Lower lobe of right lung (tissue), 2 donors: ENCODE data around the gene EIF2B1. TPM values are rescaled to one million over a fixed set of nuclear protein-coding genes. Genes with fewer than 3 reads are reported as not detected.

ENCODE experiments used
- ATAC-seq, 2 donors: fragments of 200-7000 bp; cut with Tn5 transposase; one replicate each; pipeline ENCODE4 v1.9.1; 2020 to 2022; ENCODE audit warnings: mild to moderate bottlenecking in 2 of 2, moderate library complexity in 2 of 2
- DNase-seq: peaks from one replicate; pipeline ENCODE4 v3.0.0-alpha.2; 2020
- H3K27ac ChIP-seq: fragments of 200-600 bp; one replicate; pipeline ENCODE4 v1.8.0; 2022
- H3K27me3 ChIP-seq: fragments of 200-600 bp; one replicate; pipeline ENCODE4 v1.8.0; 2022; ENCODE audit warnings: low read depth
- H3K36me3 ChIP-seq: fragments of 200-600 bp; one replicate; pipeline ENCODE4 v1.8.0; 2022; ENCODE audit warnings: mild to moderate bottlenecking
- H3K4me1 ChIP-seq: fragments of 200-600 bp; one replicate; pipeline ENCODE4 v1.8.0; 2022
- H3K4me3 ChIP-seq: fragments of 200-600 bp; one replicate; pipeline ENCODE4 v1.8.0; 2022; ENCODE audit warnings: mild to moderate bottlenecking
- H3K9me3 ChIP-seq: fragments of 200-600 bp; one replicate; pipeline ENCODE4 v1.8.0; 2022
- intact Hi-C: fragments of 100-400 bp; cut with DNase I; formaldehyde crosslinking; loops from one replicate; pipeline ENCODE4 v1.11.0; 2022
- total RNA-seq: library from RNA; stranded (reverse); fragmentation: NEBNext Ultra II Directional; extraction: Animal tissue kit (Norgen Biotek cat#: 25700); gene quantifications from one replicate; pipeline ENCODE4 v1.2.1, GENCODE V29; 2021
- TF ChIP-seq, protein P1 (sequence below): fragments of 200-600 bp; IDR thresholded peaks from one replicate; pipeline ENCODE4 v1.8.0; 2022; ENCODE audit warnings: antibody characterized with exemption, mild to moderate bottlenecking
- donor health status: DM: no; HTN: yes; CAD: no; lungs with severe emphysema.

EIF2B1 gene
- total RNA-seq, 1 donor from 2014 or later = 41.4 TPM

DNA sequence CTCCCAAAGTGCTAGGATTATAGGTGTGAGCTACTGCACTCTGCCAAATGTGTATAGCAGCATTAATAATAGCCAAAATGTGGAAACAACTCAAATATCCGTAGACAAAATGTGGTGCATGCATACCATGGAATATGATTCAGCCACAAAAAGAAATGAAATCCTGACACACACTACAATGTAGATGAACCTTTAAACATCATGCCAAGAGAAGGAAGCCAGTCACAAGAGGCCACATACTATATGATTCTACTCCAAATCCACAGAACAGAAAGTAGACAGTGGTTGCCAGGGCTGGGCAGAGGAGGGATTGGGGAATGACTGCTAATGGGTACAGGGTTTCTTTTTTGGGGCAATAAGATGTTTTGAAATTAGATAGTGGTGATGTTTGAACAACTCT lies 56.9 kb downstream of the EIF2B1 start:
- intact Hi-C loops = no loop called here
- no peaks in the 10 kb centered on the region for H3K27me3 ChIP-seq
- TF ChIP-seq, protein P1, sequence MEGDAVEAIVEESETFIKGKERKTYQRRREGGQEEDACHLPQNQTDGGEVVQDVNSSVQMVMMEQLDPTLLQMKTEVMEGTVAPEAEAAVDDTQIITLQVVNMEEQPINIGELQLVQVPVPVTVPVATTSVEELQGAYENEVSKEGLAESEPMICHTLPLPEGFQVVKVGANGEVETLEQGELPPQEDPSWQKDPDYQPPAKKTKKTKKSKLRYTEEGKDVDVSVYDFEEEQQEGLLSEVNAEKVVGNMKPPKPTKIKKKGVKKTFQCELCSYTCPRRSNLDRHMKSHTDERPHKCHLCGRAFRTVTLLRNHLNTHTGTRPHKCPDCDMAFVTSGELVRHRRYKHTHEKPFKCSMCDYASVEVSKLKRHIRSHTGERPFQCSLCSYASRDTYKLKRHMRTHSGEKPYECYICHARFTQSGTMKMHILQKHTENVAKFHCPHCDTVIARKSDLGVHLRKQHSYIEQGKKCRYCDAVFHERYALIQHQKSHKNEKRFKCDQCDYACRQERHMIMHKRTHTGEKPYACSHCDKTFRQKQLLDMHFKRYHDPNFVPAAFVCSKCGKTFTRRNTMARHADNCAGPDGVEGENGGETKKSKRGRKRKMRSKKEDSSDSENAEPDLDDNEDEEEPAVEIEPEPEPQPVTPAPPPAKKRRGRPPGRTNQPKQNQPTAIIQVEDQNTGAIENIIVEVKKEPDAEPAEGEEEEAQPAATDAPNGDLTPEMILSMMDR = no peak
- no peaks in the 10 kb centered on the region for H3K9me3 ChIP-seq
- no peak for DNase-seq
- no peak for ATAC-seq
- H3K36me3 ChIP-seq = no peaks in the 10 kb centered on the region
- no peak overlapping the region for H3K4me3 ChIP-seq
- H3K27ac ChIP-seq = no peak overlapping the region
- no peaks in the 10 kb centered on the region for H3K4me1 ChIP-seq

GRCh38 chr12:123573870-123574269 lies 59.6 kb downstream of the EIF2B1 start:
- Histone ChIP-seq H3K4me3 (no peak overlapping the region), H3K36me3 (no peaks in the 10 kb centered on the region), H3K27ac (no peak overlapping the region), H3K4me1 (no peaks in the 10 kb centered on the region), H3K9me3 (no peaks in the 10 kb centered on the region), H3K27me3 (no peaks in the 10 kb centered on the region)
- intact Hi-C loops = no loop called here
- no peak for ATAC-seq
- TF ChIP-seq, protein P1 = no peak
- no peak for DNase-seq

DNA sequence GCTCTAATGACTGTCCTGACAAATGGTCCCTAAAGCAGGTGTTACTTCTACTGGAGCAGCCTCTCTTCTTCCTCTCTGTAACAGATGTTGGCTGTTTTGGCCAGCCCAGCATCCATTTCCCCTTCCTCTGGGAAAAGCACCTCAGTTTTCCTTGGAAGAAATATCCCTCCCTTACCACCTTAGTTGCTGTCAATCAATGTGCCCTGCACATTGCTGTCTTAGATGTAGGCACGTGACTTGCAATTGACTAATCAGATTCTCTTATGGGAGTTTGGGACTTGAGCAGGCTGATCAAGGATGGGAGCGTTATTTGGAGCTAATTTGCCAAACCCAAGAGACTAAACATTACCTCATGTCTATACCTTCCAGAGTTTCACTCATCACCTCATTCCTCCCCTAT lies 61.1 kb downstream of the EIF2B1 start:
- Histone ChIP-seq H3K4me1 (no peaks in the 10 kb centered on the region), H3K27me3 (no peaks in the 10 kb centered on the region), H3K36me3 (no peaks in the 10 kb centered on the region), H3K9me3 (no peaks in the 10 kb centered on the region), H3K27ac (no peak overlapping the region), H3K4me3 (no peak overlapping the region)
- ATAC-seq = no peak
- TF ChIP-seq, protein P1 = no peak
- DNase-seq = no peak
- intact Hi-C loops = no loop called here

GRCh38 chr12:123571343-123571813 lies 62.1 kb downstream of the EIF2B1 start:
- ATAC-seq (peak; percentile 65), DNase-seq (peak; percentile 55)
- TF ChIP-seq, protein P1 = no peak

More at GRCh38 chr12:123571343-123571813, 62.1 kb downstream of the EIF2B1 start:
- Histone ChIP-seq H3K36me3 (no peaks in the 10 kb centered on the region), H3K27me3 (no peaks in the 10 kb centered on the region), H3K27ac (no peak overlapping the region), H3K9me3 (no peaks in the 10 kb centered on the region), H3K4me3 (no peak overlapping the region), H3K4me1 (no peaks in the 10 kb centered on the region)
- intact Hi-C loops = no loop called here

Other genes with a start within 250 kb of the EIF2B1 start
- gene KMT5A, start 249.6 kb downstream of the EIF2B1 start, total RNA-seq = 41.7 TPM
- 18.6 TPM for gene RILPL2, start 197.0 kb downstream of the EIF2B1 start, total RNA-seq
- gene SNRNP35, start 175.5 kb downstream of the EIF2B1 start, total RNA-seq = 23.3 TPM
- gene RILPL1, start 100.0 kb downstream of the EIF2B1 start, total RNA-seq = 14.4 TPM
- gene TMED2, start 49.1 kb downstream of the EIF2B1 start, total RNA-seq = 195 TPM
- gene DDX55, start 31.6 kb downstream of the EIF2B1 start, total RNA-seq = 20.5 TPM
- 25.5 TPM for gene GTF2H3, start 143 bp upstream of the EIF2B1 start, total RNA-seq
- gene TCTN2, start 37.4 kb upstream of the EIF2B1 start, total RNA-seq = 14.5 TPM
- 26.4 TPM for gene ATP6V0A2, start 78.7 kb upstream of the EIF2B1 start, total RNA-seq
- gene DNAH10, start 128.6 kb upstream of the EIF2B1 start, total RNA-seq = 10.1 TPM